B cell (primary cell): ENCODE results near the gene ERGIC1.

Experiments
- CTCF ChIP-seq: fragments of 200-600 bp; IDR thresholded peaks from one replicate; pipeline ENCODE4 v1.8.0; 2022; ENCODE audit warnings: antibody characterized with exemption, mild to moderate bottlenecking
- EZH2 ChIP-seq: IDR thresholded peaks from 2 replicates; pipeline ENCODE4 v1.6.1; 2012; ENCODE audit warnings: borderline replicate concordance, low read depth, mild to moderate bottlenecking, moderate library complexity, low read length; ENCODE audit not compliant: insufficient read depth, poor library complexity, severe bottlenecking

GRCh38 chr5:172939611-172940267, 105.7 kb downstream of the ERGIC1 start:
- no peak for TF ChIP-seq CTCF
- TF ChIP-seq EZH2: no peak
